Smooth muscle cell of trachea (primary cell): ENCODE data around the gene PFDN5. TPM values are rescaled to one million over a fixed set of nuclear protein-coding genes. Genes with fewer than 3 reads are reported as not detected.

Experiments used
- total RNA-seq: library from RNA; depleted of rRNA; stranded (reverse); fragments of >200 nt; gene quantifications from 2 replicates; pipeline ENCODE4 v1.2.1, GENCODE V29; 2014

The PFDN5 gene
- total RNA-seq: 480 and 613 TPM in 2 replicates

GRCh38 chr12:53295070-53295890, at the start of gene PFDN5:
Gene PFDN5, plus strand, starts transcription at chr12:53295542. Its CDS starts 26 bp downstream, at chr12:53295568.

DNA sequence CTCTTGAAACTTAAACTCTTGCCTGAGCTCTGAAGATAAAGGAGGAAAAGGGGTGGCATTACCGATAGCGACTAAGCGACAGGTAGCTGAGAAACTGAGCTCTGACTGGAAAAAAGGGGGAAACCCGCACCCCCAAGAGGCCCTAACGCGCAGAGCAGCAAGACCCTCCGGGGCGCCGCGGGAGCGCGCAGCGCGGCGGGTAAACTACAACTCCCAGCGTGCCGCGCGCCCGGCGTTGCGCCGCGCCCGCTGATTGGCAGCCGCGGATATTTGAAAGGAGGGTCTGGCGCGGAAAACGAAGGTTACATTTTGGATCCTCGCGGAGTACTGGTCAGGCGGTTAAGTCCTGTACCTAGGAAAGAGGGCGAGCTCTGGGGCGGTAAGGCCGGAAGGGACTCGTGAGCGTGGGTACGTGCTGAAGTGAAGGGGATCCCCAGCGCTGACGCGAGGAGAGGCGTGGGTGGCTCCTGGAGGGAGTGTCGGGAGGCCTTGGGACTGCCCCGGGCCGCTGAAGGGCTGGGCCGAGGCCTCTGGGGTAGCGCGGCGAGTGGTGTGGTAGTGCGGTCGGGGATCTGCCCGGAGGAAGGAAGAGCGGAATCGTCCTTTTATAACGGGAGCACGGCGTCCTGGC, 27.2 kb upstream of the PFDN5 start, which contains the start of gene ESPL1:
TSS of gene ESPL1 (plus strand) at position 301 of the 631 bp plus-strand sequence. CDS start 468 bp downstream, outside the sequence.

DNA sequence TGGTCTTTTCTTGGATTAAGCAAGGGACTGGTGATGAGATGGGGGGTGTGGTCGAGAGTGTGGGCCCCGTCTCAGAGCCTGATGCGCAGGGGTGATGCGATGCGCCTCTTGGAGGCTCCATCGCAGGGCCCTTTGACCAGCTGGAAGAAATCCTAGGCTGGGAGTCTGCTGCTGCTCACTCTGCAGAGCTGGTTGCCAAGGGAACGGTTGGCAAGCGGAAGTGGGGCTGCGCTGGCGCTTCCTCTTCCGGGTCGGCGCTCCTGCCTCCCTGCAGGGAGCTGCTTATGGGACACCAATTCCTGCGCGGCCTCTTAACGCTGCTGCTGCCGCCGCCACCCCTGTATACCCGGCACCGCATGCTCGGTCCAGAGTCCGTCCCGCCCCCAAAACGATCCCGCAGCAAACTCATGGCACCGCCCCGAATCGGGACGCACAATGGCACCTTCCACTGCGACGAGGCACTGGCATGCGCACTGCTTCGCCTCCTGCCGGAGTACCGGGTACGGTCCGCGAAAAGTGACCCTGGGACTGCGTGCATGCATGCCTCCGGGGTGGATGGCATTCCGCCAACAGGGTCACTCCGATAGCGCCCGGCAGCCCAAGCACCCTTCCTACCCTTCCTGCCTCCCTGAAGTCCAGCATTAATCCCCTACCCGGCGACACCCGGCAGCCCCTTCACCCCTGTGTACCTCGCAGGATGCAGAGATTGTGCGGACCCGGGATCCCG, 4.3 kb downstream of the PFDN5 start, which contains the start of gene MYG1:
TSS of gene MYG1 (plus strand) at position 242 of the 727 bp plus-strand sequence. CDS start at position 285, 43 bp downstream.

GRCh38 chr12:53336181-53336681, 40.9 kb downstream of the PFDN5 start, which contains the start of gene SP7:
Gene SP7, minus strand, starts transcription at chr12:53336354. Its CDS starts 708 bp downstream, at chr12:53335646.

Other genes with a start within 250 kb of the PFDN5 start
- gene TNS2, start 245.5 kb upstream of the PFDN5 start, total RNA-seq: 62.3 and 128 TPM in 2 replicates
- gene SPRYD3, start 216.2 kb upstream of the PFDN5 start, total RNA-seq: 20.2 and 28.4 TPM in 2 replicates
- gene IGFBP6, start 197.9 kb upstream of the PFDN5 start, total RNA-seq: 1,261 and 1,775 TPM in 2 replicates
- gene SOAT2, start 192.1 kb upstream of the PFDN5 start, total RNA-seq: not detected in 2 replicates
- gene ZNF740, start 114.8 kb upstream of the PFDN5 start, total RNA-seq: 11.6 and 17.2 TPM in 2 replicates
- 11.7 and 12.2 TPM in 2 replicates for gene CSAD, start 114.6 kb upstream of the PFDN5 start, total RNA-seq
- 0.44 and 1.2 TPM in 2 replicates for gene ITGB7, start 88.3 kb upstream of the PFDN5 start, total RNA-seq
- 56.9 and 70.1 TPM in 2 replicates for gene RARG, start 63.3 kb upstream of the PFDN5 start, total RNA-seq
- gene ESPL1, start 27.2 kb upstream of the PFDN5 start, total RNA-seq: 3.1 and 14.1 TPM in 2 replicates
- gene MYG1, start 4.2 kb downstream of the PFDN5 start, total RNA-seq: 56.0 and 58.1 TPM in 2 replicates
- gene AAAS, start 26.1 kb downstream of the PFDN5 start, total RNA-seq: 48.0 and 54.5 TPM in 2 replicates
- gene SP7, start 40.8 kb downstream of the PFDN5 start, total RNA-seq: not detected in 2 replicates
- 29.8 and 34.4 TPM in 2 replicates for gene SP1, start 84.6 kb downstream of the PFDN5 start, total RNA-seq
- gene AMHR2, start 128.3 kb downstream of the PFDN5 start, total RNA-seq: not detected in 2 replicates
- 44.7 and 45.8 TPM in 2 replicates for gene PRR13, start 146.2 kb downstream of the PFDN5 start, total RNA-seq
- gene PCBP2, start 156.6 kb downstream of the PFDN5 start, total RNA-seq: 292 and 502 TPM in 2 replicates
- gene MAP3K12, start 203.9 kb downstream of the PFDN5 start, total RNA-seq: 43.6 and 61.9 TPM in 2 replicates
- 46.1 and 47.0 TPM in 2 replicates for gene TARBP2, start 205.7 kb downstream of the PFDN5 start, total RNA-seq
- gene NPFF, start 211.9 kb downstream of the PFDN5 start, total RNA-seq: not detected in 2 replicates